CD4-positive, CD25-positive, alpha-beta regulatory T cell (primary cell): ENCODE measurements around the gene CACUL1. TPM values are rescaled to one million over a fixed set of nuclear protein-coding genes. Genes with fewer than 3 reads are reported as not detected.
"Not testable (repeated sequence)": the region's sequence is repeated elsewhere in the genome, so short reads cannot be mapped to it uniquely, and the experiment has no call there.

ENCODE experiments used
- ATAC-seq, 2 donors: fragments of 150-1000 bp; cut with Tn5 transposase; one replicate each; pipeline ENCODE4 v1.10.0; 2021; ENCODE audit warnings: low read depth in 2 of 2, moderate number of reproducible peaks in 2 of 2, moderate library complexity in 1 of 2
- DNase-seq, 3 donors: peaks; one replicate each; pipeline versions ENCODE4 v3.0.0 to v3.0.0-alpha.2; 2012 to 2022; ENCODE audit warnings: mixed read lengths in 1 of 3
- H3K27ac ChIP-seq: one replicate; pipeline ENCODE4 v1.7.0; 2013; ENCODE audit warnings: mild to moderate bottlenecking, low read length; ENCODE audit not compliant: insufficient read depth, poor library complexity, severe bottlenecking
- H3K27me3 ChIP-seq: one replicate; pipeline ENCODE4 v1.7.0; 2013; ENCODE audit warnings: low read length; ENCODE audit not compliant: control insufficient read depth, insufficient read depth
- H3K36me3 ChIP-seq: one replicate; pipeline ENCODE4 v1.7.0; 2013; ENCODE audit warnings: mild to moderate bottlenecking, low read length, moderate library complexity; ENCODE audit not compliant: control insufficient read depth, insufficient read depth
- H3K4me1 ChIP-seq: 2 replicates; pipeline ENCODE4 v1.7.0; 2013; ENCODE audit warnings: mild to moderate bottlenecking, low read length; ENCODE audit not compliant: insufficient read depth, control insufficient read depth, poor library complexity, severe bottlenecking
- H3K4me3 ChIP-seq: one replicate; pipeline ENCODE4 v1.7.0; 2013; ENCODE audit warnings: low read depth, mild to moderate bottlenecking, low read length, moderate library complexity
- H3K9me3 ChIP-seq, 2 experiments: 1 replicate in 1 of 2; 2 replicates in 1 of 2; pipeline ENCODE4 v1.7.0; 2013; ENCODE audit warnings: low read length in 2 of 2, mild to moderate bottlenecking in 1 of 2, moderate library complexity in 1 of 2; ENCODE audit not compliant: control insufficient read depth in 2 of 2
- H3K27ac Mint-ChIP-seq, 3 donors: one replicate each; pipeline ENCODE4 v1.8.0; 2020 to 2022; ENCODE audit warnings: mild to moderate bottlenecking in 3 of 3, mixed read lengths in 3 of 3, moderate library complexity in 2 of 3
- H3K27me3 Mint-ChIP-seq: one replicate; pipeline ENCODE4 v1.8.0; 2022; ENCODE audit warnings: mild to moderate bottlenecking, mixed read lengths
- H3K36me3 Mint-ChIP-seq: one replicate; pipeline ENCODE4 v1.8.0; 2020; ENCODE audit warnings: mixed read lengths
- H3K4me1 Mint-ChIP-seq, 4 donors: one replicate each; pipeline ENCODE4 v1.8.0; 2020 to 2022; ENCODE audit warnings: mixed read lengths in 4 of 4, mild to moderate bottlenecking in 1 of 4
- H3K4me3 Mint-ChIP-seq, 4 donors: one replicate each; pipeline ENCODE4 v1.8.0; 2020 to 2022; ENCODE audit warnings: mild to moderate bottlenecking in 4 of 4, mixed read lengths in 4 of 4, moderate library complexity in 3 of 4
- H3K9me3 Mint-ChIP-seq, 7 donors: one replicate each; pipeline ENCODE4 v1.8.0; 2020 to 2022; ENCODE audit warnings: mixed read lengths in 7 of 7, mild to moderate bottlenecking in 3 of 7, moderate library complexity in 2 of 7
- polyA plus RNA-seq, 4 donors: library from polyadenylated mRNA; unstranded; fragments of 300-500 nt; fragmentation: Illumina TruSeq; gene quantifications; one replicate each; pipeline ENCODE4 v1.2.3, GENCODE V29; 2021
- total RNA-seq: library from RNA; stranded (reverse); gene quantifications from one replicate; pipeline ENCODE4 v1.2.3, GENCODE V29; 2022

Gene CACUL1
- total and polyA plus RNA-seq, 5 donors from 2014 or later = 23.4 to 31.4 (median 24.6) TPM

DNA sequence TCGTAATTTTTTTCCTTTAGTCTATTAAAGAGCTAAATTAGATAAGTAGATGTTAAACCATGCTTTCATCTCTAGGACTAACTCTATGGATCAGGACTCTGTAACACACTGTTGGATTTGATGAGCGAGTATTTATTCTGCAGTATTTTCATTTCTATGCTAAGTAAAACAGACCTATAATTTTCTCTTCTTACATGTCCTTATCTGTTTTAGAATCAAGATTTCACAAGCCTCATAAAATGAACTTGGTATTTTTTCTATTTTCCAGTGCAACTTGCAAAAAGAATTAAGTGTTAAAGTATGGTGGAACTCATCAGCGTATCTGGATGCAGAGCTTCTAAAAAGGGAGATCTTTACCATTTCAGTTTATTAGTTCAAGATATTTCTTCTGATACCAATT lies 2.4 kb downstream of the CACUL1 start:
- Mint-ChIP-seq H3K27ac (no peak overlapping the region), H3K36me3 (peaks cover 7% of the 10 kb centered on the region), H3K4me3 (peak overlapping the region; percentile 95 to 99 (median 96)), H3K27me3 (peaks cover 19% of the 10 kb centered on the region), H3K4me1 (peaks cover 33 to 75% (median 59%) of the 10 kb centered on the region in 4 donors), H3K9me3 (peaks cover 0 to 3% (median 0%) of the 10 kb centered on the region in 7 donors)
- H3K4me1 ChIP-seq = peaks cover 32% of the 10 kb centered on the region
- ATAC-seq (no peak), DNase-seq (no peak)
- peak overlapping the region; percentile 77 for H3K4me3 ChIP-seq
- H3K27me3 ChIP-seq = peaks cover 7% of the 10 kb centered on the region
- H3K9me3 ChIP-seq = no peaks in the 10 kb centered on the region
- no peak overlapping the region for H3K27ac ChIP-seq
- peaks cover 3% of the 10 kb centered on the region for H3K36me3 ChIP-seq

DNA sequence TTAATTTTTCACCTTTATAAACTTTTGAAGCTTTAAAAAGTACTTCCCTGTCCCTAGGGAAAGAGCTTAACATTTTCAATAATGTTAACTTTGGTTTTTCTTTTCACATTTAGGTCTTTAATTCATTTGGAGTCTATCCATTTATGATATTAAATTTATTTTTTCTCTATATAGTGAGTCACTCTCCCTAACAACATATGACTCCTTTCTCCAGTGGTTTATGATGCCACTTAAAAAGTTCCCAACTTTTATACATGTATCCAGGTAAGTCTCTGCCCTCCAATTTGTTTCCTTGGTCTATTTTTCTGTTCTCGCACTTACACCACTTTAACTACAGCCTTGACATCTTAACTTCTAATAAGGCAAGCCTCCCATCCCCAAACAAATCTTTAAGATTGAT lies 3.5 kb downstream of the CACUL1 start:
- Mint-ChIP-seq H3K4me3 (peak overlapping the region in 1 of 4 donors; percentile 1), H3K36me3 (peaks cover 16% of the 10 kb centered on the region), H3K27ac (no peak overlapping the region), H3K4me1 (peaks cover 36 to 81% (median 67%) of the 10 kb centered on the region in 4 donors), H3K27me3 (peaks cover 12% of the 10 kb centered on the region), H3K9me3 (peaks cover 0 to 3% (median 0%) of the 10 kb centered on the region in 7 donors)
- Histone ChIP-seq H3K9me3 (no peaks in the 10 kb centered on the region), H3K4me1 (peaks cover 32% of the 10 kb centered on the region), H3K27me3 (no peaks in the 10 kb centered on the region), H3K36me3 (peaks cover 3% of the 10 kb centered on the region), H3K4me3 (no peak overlapping the region), H3K27ac (no peak overlapping the region)
- ATAC-seq = no peak
- DNase-seq = no peak

DNA sequence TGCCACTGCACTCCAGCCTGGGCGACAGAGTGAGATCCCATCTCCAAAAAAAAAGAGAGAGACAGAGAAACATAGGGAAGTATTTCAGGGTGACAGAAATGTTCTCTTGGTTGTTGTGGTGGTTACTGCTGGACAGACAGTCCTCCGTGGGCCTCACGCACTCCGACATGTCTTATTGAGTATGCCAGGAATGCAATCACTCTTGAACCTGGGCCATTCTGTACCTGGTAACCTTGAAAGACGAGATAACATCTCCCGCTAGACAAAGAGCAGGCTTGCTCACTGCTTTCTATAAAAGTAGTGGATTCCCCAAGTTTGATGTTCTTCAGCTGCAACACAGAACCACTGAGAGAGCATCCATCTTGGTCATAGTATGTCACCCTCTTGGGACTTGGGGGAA lies 6.7 kb downstream of the CACUL1 start:
- DNase-seq (no peak), ATAC-seq (no peak)
- Histone ChIP-seq H3K4me3 (no peak overlapping the region), H3K4me1 (peaks cover 13% of the 10 kb centered on the region), H3K27me3 (no peaks in the 10 kb centered on the region), H3K9me3 (no peaks in the 10 kb centered on the region), H3K27ac (no peak overlapping the region), H3K36me3 (peaks cover 3% of the 10 kb centered on the region)
- Mint-ChIP-seq H3K4me3 (peak overlapping the region in 1 of 4 donors; percentile 23), H3K4me1 (peaks cover 43 to 78% (median 68%) of the 10 kb centered on the region in 4 donors), H3K36me3 (peaks cover 17% of the 10 kb centered on the region), H3K27ac (no peak overlapping the region), H3K9me3 (peaks cover 0 to 2% (median 0%) of the 10 kb centered on the region in 7 donors), H3K27me3 (no peaks in the 10 kb centered on the region)

DNA sequence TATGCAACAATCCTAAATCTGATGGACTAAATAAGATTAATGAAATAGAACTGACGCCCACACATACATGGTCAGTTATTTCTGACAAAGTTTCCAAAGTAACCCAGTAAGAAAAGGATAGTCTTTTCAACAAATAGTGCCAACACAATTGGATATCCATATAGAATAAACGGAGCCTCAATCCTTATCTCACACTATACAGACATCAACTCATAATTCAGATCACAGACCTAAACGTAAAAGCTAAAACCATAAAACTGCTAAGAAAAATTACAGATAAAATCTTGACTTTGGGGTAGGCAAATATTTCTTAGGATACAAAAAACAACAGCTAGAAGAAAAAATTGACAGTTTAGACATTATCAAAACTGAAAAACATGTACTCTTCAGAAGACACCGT lies 8.5 kb downstream of the CACUL1 start:
- no peak for DNase-seq
- no peaks in the 10 kb centered on the region for H3K27me3 ChIP-seq
- peaks cover 2% of the 10 kb centered on the region for H3K4me1 ChIP-seq
- H3K4me1 Mint-ChIP-seq = peaks cover 49 to 80% (median 71%) of the 10 kb centered on the region in 4 donors
- H3K4me3 ChIP-seq = no peak overlapping the region
- H3K36me3 Mint-ChIP-seq = peaks cover 17% of the 10 kb centered on the region
- no peak overlapping the region for H3K27ac ChIP-seq
- peaks cover 3% of the 10 kb centered on the region for H3K36me3 ChIP-seq
- peaks cover 0 to 2% (median 0%) of the 10 kb centered on the region in 7 donors for H3K9me3 Mint-ChIP-seq
- no peak for ATAC-seq
- peak overlapping the region in 2 of 4 donors; percentile 8 to 41 for H3K4me3 Mint-ChIP-seq
- H3K27me3 Mint-ChIP-seq = no peaks in the 10 kb centered on the region
- H3K27ac Mint-ChIP-seq = no peak overlapping the region
- no peaks in the 10 kb centered on the region for H3K9me3 ChIP-seq

DNA sequence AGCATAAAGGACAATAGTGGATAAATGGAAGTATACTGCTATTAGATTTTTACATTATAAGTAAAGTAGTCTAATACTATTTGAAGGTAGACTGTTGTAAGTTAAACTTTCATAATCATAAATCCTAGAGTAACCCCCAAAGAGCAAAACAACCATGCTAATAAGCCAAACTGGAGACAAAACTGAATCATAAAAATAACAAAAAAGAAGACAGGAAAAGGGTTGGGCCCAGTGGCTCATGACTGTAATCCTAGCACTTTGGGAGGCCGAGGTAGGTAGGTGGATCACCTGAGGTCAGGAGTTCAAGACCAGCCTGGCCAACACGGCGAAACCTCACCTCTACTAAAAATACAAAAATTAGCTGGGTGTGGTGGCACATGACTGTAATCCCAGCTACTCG lies 9.7 kb downstream of the CACUL1 start:
- no peak overlapping the region for H3K4me3 Mint-ChIP-seq
- H3K9me3 Mint-ChIP-seq = peaks cover 0 to 2% (median 0%) of the 10 kb centered on the region in 7 donors
- Histone ChIP-seq H3K27ac (no peak overlapping the region), H3K36me3 (no peaks in the 10 kb centered on the region), H3K4me1 (no peaks in the 10 kb centered on the region), H3K9me3 (no peaks in the 10 kb centered on the region), H3K27me3 (no peaks in the 10 kb centered on the region), H3K4me3 (no peak overlapping the region)
- ATAC-seq (no peak), DNase-seq (no peak)
- H3K27ac Mint-ChIP-seq = no peak overlapping the region
- no peaks in the 10 kb centered on the region for H3K27me3 Mint-ChIP-seq
- peaks cover 41 to 75% (median 64%) of the 10 kb centered on the region in 4 donors for H3K4me1 Mint-ChIP-seq
- peaks cover 17% of the 10 kb centered on the region for H3K36me3 Mint-ChIP-seq

DNA sequence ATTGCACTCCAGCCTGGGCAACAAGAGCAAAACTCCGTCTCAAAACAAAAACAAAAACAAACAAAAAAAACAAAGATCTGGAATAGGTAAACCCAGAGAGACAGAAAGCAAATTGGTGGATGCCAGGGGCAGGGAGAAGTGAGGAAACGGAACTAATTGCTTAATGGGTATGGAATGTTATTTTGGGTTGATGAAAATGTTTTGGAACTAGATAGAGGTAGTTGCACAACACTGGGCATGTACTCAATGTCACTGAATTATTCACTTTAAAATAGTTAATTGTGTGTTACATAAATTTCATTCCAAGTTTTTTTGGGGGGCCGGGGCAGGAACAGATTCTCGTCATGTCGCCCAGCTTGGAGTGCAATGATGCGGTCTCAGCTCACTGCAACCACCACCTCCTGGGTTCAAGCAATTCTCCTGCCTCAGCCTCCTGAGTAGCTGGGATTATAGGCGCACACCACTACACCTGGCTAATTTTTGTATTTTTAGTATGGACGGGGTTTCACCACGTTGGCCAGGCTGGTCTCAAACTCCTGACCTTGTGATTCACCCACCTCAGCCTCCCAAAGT lies 10.3 kb downstream of the CACUL1 start:
- H3K9me3 Mint-ChIP-seq, H3K4me1 ChIP-seq, H3K27ac ChIP-seq, H3K27me3 ChIP-seq, ATAC-seq, H3K4me3 ChIP-seq, H3K36me3 ChIP-seq, H3K9me3 ChIP-seq, DNase-seq, H3K27me3 Mint-ChIP-seq, H3K27ac Mint-ChIP-seq: not testable (repeated sequence)
- peaks cover 40 to 75% (median 62%) of the 10 kb centered on the region in 4 donors for H3K4me1 Mint-ChIP-seq
- peak overlapping the region in 1 of 4 donors; percentile 28 for H3K4me3 Mint-ChIP-seq
- peaks cover 17% of the 10 kb centered on the region for H3K36me3 Mint-ChIP-seq

DNA sequence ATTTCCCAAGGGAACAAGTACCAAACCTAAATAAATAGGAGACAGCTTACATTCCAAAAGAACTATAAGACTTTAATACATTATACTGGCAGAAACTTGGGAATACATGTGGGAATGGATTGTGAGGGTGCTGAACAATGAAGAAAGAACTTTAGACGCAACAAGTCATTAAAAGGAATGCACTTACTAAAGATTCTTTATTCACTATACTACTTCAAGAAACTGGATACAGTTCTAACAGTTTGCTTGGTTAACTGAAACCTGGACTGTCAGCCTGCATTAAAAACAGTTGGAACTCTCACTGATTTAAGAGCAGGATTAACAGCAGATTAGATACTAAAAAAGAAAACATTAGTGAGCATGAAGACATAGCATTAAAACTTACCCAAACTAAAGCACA lies 12.0 kb downstream of the CACUL1 start:
- DNase-seq (no peak), ATAC-seq (no peak)
- Mint-ChIP-seq H3K9me3 (peaks cover 0 to 2% (median 0%) of the 10 kb centered on the region in 7 donors), H3K27ac (peak overlapping the region in 2 of 3 donors; percentile 3 to 30), H3K27me3 (no peaks in the 10 kb centered on the region), H3K4me3 (peak overlapping the region in 1 of 4 donors; percentile 20), H3K4me1 (peaks cover 45 to 76% (median 61%) of the 10 kb centered on the region in 4 donors), H3K36me3 (peaks cover 13% of the 10 kb centered on the region)
- H3K9me3 ChIP-seq = no peaks in the 10 kb centered on the region
- no peaks in the 10 kb centered on the region for H3K27me3 ChIP-seq
- no peaks in the 10 kb centered on the region for H3K4me1 ChIP-seq
- H3K4me3 ChIP-seq = no peak overlapping the region
- H3K36me3 ChIP-seq = no peaks in the 10 kb centered on the region
- no peak overlapping the region for H3K27ac ChIP-seq

DNA sequence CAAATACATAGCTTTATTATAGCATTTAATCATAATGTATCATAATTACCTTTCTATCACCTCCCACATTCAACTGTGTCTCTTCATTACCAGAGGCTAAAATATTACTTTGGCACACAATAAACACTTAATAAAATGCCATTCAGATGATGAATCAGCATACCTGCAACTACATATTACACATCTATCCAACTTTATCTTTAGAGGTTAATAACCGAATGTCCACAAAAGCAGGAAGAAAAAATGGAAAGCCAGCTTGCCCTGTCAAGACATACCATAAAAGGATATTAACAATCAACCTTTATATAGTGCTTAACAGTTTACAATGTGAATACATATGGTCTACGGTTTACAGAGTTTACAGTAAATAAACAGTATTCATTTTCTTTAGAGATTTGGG lies 12.7 kb downstream of the CACUL1 start:
- no peak for ATAC-seq

More for the DNA sequence above, 12.7 kb downstream of the CACUL1 start:
- no peaks in the 10 kb centered on the region for H3K9me3 ChIP-seq
- H3K27me3 ChIP-seq = no peaks in the 10 kb centered on the region
- Mint-ChIP-seq H3K4me3 (no peak overlapping the region), H3K36me3 (peaks cover 9% of the 10 kb centered on the region), H3K4me1 (peaks cover 50 to 78% (median 62%) of the 10 kb centered on the region in 4 donors), H3K9me3 (peaks cover 0 to 2% (median 0%) of the 10 kb centered on the region in 7 donors), H3K27me3 (no peaks in the 10 kb centered on the region), H3K27ac (peak overlapping the region; percentile 3 to 57 (median 36))
- DNase-seq = no peak
- no peaks in the 10 kb centered on the region for H3K4me1 ChIP-seq
- H3K36me3 ChIP-seq = no peaks in the 10 kb centered on the region
- no peak overlapping the region for H3K27ac ChIP-seq
- H3K4me3 ChIP-seq = no peak overlapping the region
